Neural cell (in vitro differentiated cells): ENCODE results near the gene ALX4.

Experiments
- CTCF ChIP-seq: fragments of 450-650 bp; IDR thresholded peaks from 2 replicates; pipeline ENCODE4 v1.5.1; 2014; ENCODE audit warnings: antibody characterized with exemption, mild to moderate bottlenecking, moderate library complexity; ENCODE audit not compliant: poor library complexity, severe bottlenecking
- EP300 ChIP-seq: fragments of 450-650 bp; conservative IDR thresholded peaks from 2 replicates; pipeline ENCODE4 v1.6.1; 2014; ENCODE audit warnings: antibody characterized with exemption, mild to moderate bottlenecking, moderate library complexity; ENCODE audit not compliant: poor library complexity, severe bottlenecking

DNA sequence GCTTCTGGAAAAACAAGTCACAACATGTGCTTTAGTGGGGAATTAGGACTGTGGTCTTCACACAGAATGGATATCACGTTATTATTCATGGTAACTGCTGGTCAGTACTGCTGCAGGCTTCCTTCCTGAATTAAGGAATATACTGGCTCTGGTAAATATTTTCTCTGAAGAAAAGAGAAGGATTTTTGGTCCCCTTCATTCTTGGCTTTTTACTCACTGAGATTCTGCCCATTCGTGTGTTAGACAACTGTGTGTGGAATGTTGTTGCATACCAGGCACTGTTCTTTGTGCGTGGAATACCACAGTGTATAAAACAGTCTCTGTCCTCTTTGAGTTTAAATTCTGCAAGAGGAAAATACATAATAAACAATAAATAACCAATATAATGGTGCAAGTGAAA is 80.3 kb downstream of the ALX4 start:
- no peak for TF ChIP-seq EP300
- TF ChIP-seq CTCF = no peak
